ENCODE data around the gene PREX1.
"Not testable (repeated sequence)": the region's sequence is repeated elsewhere in the genome, so short reads cannot be mapped to it uniquely, and the experiment has no call there.

PREX1 gene, protein sequence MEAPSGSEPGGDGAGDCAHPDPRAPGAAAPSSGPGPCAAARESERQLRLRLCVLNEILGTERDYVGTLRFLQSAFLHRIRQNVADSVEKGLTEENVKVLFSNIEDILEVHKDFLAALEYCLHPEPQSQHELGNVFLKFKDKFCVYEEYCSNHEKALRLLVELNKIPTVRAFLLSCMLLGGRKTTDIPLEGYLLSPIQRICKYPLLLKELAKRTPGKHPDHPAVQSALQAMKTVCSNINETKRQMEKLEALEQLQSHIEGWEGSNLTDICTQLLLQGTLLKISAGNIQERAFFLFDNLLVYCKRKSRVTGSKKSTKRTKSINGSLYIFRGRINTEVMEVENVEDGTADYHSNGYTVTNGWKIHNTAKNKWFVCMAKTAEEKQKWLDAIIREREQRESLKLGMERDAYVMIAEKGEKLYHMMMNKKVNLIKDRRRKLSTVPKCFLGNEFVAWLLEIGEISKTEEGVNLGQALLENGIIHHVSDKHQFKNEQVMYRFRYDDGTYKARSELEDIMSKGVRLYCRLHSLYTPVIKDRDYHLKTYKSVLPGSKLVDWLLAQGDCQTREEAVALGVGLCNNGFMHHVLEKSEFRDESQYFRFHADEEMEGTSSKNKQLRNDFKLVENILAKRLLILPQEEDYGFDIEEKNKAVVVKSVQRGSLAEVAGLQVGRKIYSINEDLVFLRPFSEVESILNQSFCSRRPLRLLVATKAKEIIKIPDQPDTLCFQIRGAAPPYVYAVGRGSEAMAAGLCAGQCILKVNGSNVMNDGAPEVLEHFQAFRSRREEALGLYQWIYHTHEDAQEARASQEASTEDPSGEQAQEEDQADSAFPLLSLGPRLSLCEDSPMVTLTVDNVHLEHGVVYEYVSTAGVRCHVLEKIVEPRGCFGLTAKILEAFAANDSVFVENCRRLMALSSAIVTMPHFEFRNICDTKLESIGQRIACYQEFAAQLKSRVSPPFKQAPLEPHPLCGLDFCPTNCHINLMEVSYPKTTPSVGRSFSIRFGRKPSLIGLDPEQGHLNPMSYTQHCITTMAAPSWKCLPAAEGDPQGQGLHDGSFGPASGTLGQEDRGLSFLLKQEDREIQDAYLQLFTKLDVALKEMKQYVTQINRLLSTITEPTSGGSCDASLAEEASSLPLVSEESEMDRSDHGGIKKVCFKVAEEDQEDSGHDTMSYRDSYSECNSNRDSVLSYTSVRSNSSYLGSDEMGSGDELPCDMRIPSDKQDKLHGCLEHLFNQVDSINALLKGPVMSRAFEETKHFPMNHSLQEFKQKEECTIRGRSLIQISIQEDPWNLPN (N-terminal part only)

DNA sequence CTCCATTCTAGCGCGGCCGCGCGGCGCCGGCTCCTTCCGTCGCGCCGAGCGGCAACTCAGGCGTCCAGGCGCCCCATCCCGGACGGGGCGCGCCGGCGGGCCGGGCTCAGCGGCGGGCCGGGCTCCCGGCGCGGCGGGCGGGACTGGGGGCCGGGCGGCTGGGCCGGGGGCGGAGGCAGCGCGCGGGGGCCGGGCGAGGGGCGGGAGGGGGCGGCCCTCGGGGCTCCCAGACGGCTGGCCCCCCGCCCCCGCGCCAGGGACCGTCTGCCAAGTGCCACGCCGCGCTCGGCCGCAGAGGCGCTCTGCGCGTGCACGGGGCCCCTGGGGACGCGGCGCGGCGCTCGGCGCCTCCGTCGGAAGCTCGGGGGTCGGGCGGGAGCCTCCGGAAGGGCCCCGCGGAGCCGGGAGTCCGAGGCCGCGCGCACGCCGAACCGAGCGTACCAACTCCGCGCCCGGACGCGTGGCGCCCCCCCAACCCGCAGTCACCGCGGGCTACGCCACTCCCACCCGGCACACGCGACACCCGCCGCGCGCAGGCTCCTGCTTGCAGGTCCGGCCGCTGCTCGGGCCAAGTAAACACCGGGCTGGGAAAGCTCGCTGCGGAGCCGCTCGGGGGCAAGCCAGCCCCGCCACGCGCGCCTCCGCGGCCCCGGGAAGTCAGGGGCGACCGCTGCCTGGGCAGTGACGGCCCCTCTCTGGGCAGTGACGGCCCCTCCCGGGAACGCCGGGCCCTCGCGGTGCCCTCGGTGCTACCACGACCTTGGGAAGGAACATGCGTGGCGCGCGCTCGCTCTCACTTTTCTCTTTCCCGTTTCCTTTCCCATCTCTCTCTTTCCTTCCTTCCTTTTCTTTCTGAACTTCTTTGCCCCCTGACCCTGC is at the start of gene PREX1:
TSS of gene PREX1 (minus strand) at position 145 of the 879 bp plus-strand sequence. CDS start at position 6, 139 bp downstream.
- no peak for FAIRE-seq

GRCh38 chr20:48877304-48877703 is 49.5 kb upstream of the PREX1 start:
- FAIRE-seq = no peak

DNA sequence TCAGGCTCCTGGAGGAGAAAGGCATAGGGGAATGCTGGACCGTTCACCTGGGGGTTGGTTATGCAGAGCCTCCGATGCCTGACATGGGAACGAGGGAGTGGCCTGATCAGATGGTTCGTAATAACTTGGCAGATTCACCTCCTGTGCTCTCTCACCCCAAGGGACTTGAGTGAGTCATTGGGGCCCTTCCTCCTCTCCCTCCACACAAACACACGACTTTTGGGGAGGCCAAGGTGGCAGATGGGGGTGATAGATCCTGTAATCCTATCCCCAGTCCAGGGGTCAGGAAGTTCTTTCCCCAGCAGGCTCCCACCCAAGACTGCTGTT is 48.1 kb upstream of the PREX1 start:
- FAIRE-seq = no peak

DNA sequence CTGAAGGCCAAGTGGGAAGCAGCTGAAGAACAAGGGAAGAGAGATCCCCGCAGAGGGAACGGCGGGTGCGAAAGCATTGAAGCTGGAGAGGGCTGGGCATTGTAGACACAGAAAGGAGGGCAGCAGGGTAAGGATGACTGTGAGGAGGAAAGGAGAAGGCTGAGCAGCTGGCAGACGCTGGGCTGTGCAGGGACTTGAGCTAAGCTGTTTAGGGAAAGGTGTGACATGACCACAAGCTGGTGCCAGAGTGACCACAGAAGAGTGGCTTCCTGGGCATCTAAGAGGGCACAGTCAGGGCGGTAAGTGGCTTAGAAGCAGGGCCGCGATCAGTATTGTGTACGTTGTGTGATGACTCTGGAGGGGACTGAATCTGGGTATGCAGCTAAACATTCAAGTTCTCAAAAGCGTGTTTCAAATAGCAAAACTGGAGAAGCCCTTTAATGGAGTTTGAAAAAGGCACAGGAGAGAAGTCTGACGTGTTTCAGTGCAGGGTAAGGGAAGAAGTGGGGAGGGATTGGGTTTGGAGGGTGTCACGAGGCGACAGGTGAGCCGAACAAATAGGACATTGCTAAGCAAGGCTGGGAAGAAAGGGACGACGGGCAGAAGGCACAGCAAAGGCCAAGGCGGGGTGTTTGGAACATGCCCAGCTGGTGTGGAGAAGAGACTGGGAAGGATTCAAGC is 47.6 kb upstream of the PREX1 start:
- no peak for FAIRE-seq

DNA sequence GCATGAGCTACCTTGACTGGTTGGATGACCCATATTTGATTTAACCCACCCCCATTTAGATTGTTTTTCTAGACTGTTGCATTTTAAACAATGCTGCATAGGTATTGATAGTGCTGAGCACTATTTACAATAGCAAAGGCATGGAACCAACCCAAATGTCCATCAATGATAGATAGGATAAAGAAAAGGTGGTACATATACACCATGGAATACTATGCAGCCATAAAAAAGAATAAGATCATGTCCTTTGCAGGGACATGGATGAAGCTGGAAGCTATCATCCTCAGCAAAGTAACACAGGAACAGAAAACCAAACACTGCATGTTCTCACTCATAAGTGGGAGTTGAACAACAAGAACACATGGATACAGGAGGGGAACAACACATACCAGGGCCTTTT is 41.6 kb upstream of the PREX1 start:
- FAIRE-seq = not testable (repeated sequence)

DNA sequence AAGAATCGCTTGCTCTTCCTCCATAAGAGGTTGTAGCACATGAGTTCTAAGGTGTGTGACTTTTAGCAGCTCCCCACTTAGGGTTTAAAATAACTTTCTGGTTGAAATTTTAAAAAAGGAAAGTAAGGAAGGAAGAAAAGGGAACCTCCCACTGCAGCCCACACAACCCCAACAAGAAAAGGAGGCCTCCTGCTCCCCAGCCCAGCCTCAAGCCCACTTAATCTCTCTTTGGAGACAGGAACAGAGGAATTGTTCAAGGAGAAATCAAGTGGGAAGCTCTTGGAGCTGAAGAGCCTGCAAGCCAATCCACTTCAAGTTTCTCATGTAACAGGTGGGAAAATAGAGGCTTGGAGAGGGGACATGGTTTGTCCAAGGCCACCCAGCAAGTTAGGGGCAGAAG is 39.1 kb upstream of the PREX1 start:
- no peak for FAIRE-seq

DNA sequence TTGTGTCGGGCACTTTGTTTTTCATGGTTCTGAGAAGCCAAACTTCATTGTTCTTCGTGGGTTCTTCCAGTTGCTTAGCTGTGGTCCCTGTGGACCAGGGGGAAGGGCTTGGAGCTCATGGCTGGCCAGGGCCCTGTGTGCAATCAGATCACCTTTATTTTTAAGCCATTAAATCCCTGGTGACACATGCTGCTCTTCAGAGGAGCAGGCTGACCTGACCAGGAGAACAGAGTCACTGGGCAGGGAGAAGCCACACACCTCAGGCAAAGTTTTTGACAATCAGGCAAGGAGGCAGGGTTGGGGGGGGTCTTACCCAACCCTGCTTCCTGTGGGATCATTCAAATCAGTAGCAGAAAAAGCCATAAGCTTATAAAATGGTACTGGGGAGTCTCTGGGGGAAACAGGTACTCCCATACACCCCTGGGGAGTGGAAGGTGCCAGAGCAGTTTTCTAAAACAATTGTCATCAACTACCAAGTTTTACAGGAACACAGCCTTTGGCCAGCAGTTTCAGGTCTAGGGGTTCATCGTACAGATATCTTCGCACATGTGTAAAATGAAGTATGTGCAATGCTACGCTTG is 37.0 kb upstream of the PREX1 start:
- no peak for FAIRE-seq

DNA sequence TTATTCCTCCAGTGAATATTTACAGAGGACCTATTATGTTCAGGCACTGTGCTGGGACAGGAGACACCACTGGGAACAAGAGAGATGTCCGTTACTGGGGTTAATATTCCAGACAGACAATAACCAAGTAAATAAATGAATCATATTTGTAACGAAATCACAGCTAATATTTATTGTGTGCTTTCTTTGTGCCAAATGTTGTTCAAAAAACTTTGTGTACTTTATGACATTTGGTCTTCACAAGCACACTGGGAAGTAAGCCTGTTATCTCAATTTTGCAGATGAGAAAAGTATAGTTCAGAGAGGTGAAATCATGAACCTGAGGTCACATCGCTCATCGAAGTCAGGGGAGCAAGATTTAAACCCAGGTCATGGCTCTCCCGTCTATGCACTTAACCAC is 36.5 kb upstream of the PREX1 start:
- no peak for FAIRE-seq

DNA sequence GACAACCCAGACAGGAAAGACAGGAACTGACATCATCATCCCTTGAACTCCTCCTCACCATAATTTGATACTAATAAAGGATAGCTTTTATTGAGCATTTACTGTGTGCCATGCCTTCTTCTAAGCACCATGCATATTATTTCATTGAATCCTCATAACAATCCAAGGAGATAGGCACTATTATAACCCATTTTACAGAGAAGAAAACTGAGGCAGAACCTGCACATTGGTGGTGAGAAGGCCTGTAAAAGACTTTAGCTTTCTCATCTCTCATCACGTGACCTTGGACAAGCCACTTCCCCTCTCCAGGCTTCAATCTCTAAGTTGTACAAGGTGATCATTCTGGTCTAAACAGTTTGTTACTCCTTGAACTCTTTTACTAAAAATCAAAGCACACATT is 34.5 kb upstream of the PREX1 start:
- no peak for FAIRE-seq

- FAIRE-seq = no peak
These were observed 33.6 kb upstream of the PREX1 start for GRCh38 chr20:48861444-48861843.

DNA sequence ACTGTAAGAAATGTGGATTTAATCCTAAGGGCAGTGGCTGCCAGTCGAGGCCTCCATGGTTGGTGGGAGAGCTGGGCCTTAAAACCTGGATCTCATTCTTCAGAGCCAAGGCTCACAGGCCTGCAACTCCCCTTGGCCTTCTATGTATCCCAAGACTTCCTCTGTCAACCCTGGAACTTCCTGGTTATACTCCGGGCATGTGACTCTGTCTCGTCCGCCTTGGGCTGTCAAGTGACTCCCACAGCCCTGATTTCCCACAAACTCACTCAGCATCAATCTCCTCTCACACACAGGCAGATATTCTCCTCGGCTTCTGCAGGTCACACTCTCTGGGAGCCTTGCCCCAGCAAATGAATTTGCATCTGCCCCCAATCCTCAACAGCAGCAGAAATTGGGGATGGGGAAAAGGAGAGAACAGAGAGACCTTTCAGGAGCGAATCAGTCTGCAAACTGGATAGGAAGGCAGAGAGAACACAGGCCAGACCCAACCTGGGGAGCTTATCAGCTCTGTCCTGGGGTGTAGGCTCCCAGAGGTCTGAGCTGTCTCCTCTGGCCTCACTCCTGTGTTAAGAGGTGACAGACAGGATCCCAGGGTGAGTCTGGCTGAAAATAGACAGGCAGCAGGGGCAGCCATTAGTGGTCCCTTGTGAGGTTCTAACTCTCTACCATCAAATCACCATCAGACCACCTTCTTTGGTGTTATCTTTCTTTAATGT is 30.4 kb upstream of the PREX1 start:
- no peak for FAIRE-seq

- FAIRE-seq = no peak
These were observed 28.3 kb upstream of the PREX1 start for GRCh38 chr20:48856130-48856529.

- no peak for FAIRE-seq
These were observed 27.2 kb upstream of the PREX1 start for GRCh38 chr20:48855046-48855445.

DNA sequence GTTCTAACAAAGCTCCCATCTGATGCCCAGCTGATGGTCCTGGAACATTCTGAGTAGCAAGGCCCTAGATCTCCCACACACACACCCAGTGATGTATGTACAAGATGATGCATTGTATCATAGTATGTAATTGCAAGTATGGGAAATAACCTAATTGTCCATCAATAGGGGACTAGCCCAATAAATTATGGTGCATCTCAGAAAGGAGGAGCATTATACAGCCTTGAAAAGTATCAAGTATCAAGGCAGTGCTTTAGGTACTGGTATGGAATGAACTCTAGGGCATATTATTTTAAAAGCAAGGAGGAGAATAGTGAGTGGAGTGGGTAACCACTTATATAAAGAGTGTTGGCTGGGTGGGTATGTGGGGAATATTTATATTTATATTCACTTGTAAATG is 24.8 kb upstream of the PREX1 start:
- no peak for FAIRE-seq

DNA sequence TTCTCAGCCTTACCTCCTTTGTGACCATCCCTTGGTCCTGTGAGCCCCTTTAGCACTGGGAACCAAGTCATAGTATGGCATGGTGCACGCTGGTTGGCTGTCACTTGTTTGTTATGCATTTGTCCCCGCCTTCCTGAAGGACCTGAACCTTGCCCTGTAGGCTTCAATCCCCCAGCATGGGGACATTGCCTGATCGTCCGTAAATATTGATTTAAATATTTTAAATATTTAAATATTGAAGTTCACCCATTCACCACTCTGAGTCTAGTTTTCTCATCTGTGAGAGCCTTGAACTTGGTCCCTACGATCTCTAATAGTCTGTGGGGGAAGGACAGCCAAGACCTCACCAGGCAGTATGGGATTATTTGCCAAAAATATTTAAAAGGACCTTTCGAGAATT is 23.8 kb upstream of the PREX1 start:
- no peak for FAIRE-seq

DNA sequence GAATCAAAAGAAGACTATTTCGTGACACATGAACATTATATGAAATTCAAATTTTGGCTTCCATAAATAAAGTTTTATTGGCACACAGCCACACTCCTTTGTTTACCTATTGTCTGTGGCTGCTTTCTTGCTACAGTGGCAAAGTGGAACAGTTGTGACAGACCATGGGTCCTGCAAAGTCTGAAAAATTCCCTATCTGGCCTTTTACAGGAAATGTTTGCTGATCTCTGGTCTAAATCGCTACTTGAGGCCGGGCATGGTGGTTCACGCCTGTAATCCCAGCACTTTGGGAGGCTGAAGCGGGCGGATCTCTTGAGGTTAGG is 23.1 kb upstream of the PREX1 start:
- FAIRE-seq = no peak

GRCh38 chr20:48850257-48850976 is 22.6 kb upstream of the PREX1 start:
- FAIRE-seq = no peak

GRCh38 chr20:48849779-48850178 is 22.0 kb upstream of the PREX1 start:
- no peak for FAIRE-seq

GRCh38 chr20:48849299-48849698 is 21.5 kb upstream of the PREX1 start:
- FAIRE-seq = no peak

Measured in colon (tissue), 2 donors.